OCI-LY3 (cell line): ENCODE results near the gene TMEM129.
"Not testable (repeated sequence)": the region's sequence is repeated elsewhere in the genome, so short reads cannot be mapped to it uniquely, and the experiment has no call there.

Experiments used
- H2AFZ ChIP-seq: fragments of 200-600, 300-600 bp; shearing (Covaris generic); 2 replicates; pipeline ENCODE4 v1.6.0; 2014; ENCODE audit warnings: antibody characterized with exemption, low read depth, low read length
- H3K27ac ChIP-seq: fragments of 200-600, 300-600 bp; sonication (generic); 2 replicates; pipeline ENCODE4 v1.5.1; 2014; ENCODE audit warnings: mild to moderate bottlenecking, low read length, moderate library complexity, mixed read lengths
- H3K27me3 ChIP-seq: fragments of 200-600, 300-600 bp; sonication (generic); 2 replicates; pipeline ENCODE4 v1.6.1; 2014; ENCODE audit warnings: low read depth, low read length, mixed read lengths
- H3K36me3 ChIP-seq: fragments of 200-600, 300-600 bp; sonication (generic); replicated peaks from 2 replicates; pipeline ENCODE3; 2014; ENCODE audit warnings: low read depth, low read length, mixed read lengths
- H3K4me1 ChIP-seq: fragments of 300-600, 200-600 bp; sonication (generic); 2 replicates; pipeline ENCODE4 v1.6.1; 2014; ENCODE audit warnings: low read length, mixed read lengths
- H3K4me2 ChIP-seq: fragments of 200-600, 300-600 bp; sonication (generic); 2 replicates; pipeline ENCODE4 v1.6.1; 2014; ENCODE audit warnings: low read length, mixed read lengths
- H3K4me3 ChIP-seq: fragments of 300-600, 200-600 bp; sonication (generic); 2 replicates; pipeline ENCODE4 v1.5.1; 2014; ENCODE audit warnings: antibody characterized with exemption, mild to moderate bottlenecking, low read length, moderate library complexity
- H3K79me2 ChIP-seq: fragments of 300-600, 200-600 bp; shearing (Covaris generic); 2 replicates; pipeline ENCODE4 v1.6.1; 2014; ENCODE audit warnings: mild to moderate bottlenecking, low read length, mixed read lengths
- H3K9ac ChIP-seq: fragments of 300-600, 200-600 bp; shearing (Covaris generic); 2 replicates; pipeline ENCODE4 v1.6.0; 2014; ENCODE audit warnings: mild to moderate bottlenecking, low read length, moderate library complexity
- H3K9me3 ChIP-seq: fragments of 200-600, 300-600 bp; shearing (Covaris generic); 2 replicates; pipeline ENCODE4 v1.6.1; 2014; ENCODE audit warnings: low read length, mixed read lengths; ENCODE audit not compliant: insufficient read depth
- H4K20me1 ChIP-seq: fragments of 200-600, 300-600 bp; sonication (generic); 2 replicates; pipeline ENCODE4 v1.6.1; 2016; ENCODE audit warnings: low read length, mixed read lengths; ENCODE audit not compliant: insufficient read depth
- CTCF ChIP-seq: fragments of 200-600, 300-600 bp; sonication (generic); IDR thresholded peaks from 2 replicates; pipeline ENCODE4 v1.5.1; 2014; ENCODE audit warnings: antibody characterized with exemption, low read length, low read depth
- EZH2phosphoT487 ChIP-seq: fragments of 200-600 bp; shearing (Covaris generic); IDR thresholded peaks from 2 replicates; pipeline ENCODE4 v1.6.1; 2018; ENCODE audit warnings: antibody characterized with exemption, mixed run types, low read depth

Gene TMEM129

GRCh38 chr4:1674682-1675081 lies 46.4 kb downstream of the TMEM129 start:
- Histone ChIP-seq H2AFZ (no peak overlapping the region), H4K20me1 (no peaks in the 10 kb centered on the region)
- TF ChIP-seq EZH2phosphoT487 (no peak), CTCF (no peak)

GRCh38 chr4:1673671-1674070 lies 47.5 kb downstream of the TMEM129 start:
- Histone ChIP-seq H3K27ac (no peak overlapping the region), H2AFZ (no peak overlapping the region), H3K36me3 (no peaks in the 10 kb centered on the region), H3K4me2 (no peak overlapping the region), H3K4me1 (no peaks in the 10 kb centered on the region), H3K9ac (no peak overlapping the region), H3K9me3 (no peaks in the 10 kb centered on the region), H4K20me1 (no peaks in the 10 kb centered on the region), H3K79me2 (no peaks in the 10 kb centered on the region), H3K4me3 (no peak overlapping the region), H3K27me3 (no peaks in the 10 kb centered on the region)
- no peak for TF ChIP-seq EZH2phosphoT487
- TF ChIP-seq CTCF, result no peak

More at GRCh38 chr4:1674682-1675081, 46.4 kb downstream of the TMEM129 start:
- H3K4me3 ChIP-seq, result no peak overlapping the region
- no peaks in the 10 kb centered on the region for H3K4me1 ChIP-seq
- no peak overlapping the region for H3K27ac ChIP-seq
- no peaks in the 10 kb centered on the region for H3K9me3 ChIP-seq
- H3K79me2 ChIP-seq, result no peaks in the 10 kb centered on the region
- H3K36me3 ChIP-seq, result no peaks in the 10 kb centered on the region
- H3K27me3 ChIP-seq, result no peaks in the 10 kb centered on the region
- H3K9ac ChIP-seq, result no peak overlapping the region
- H3K4me2 ChIP-seq, result no peak overlapping the region

GRCh38 chr4:1671011-1671410 lies 50.1 kb downstream of the TMEM129 start:
- H3K4me3 ChIP-seq, H3K4me1 ChIP-seq, H3K27ac ChIP-seq, H3K4me2 ChIP-seq, H2AFZ ChIP-seq, H3K79me2 ChIP-seq, H3K9ac ChIP-seq, H3K9me3 ChIP-seq, H3K36me3 ChIP-seq, H3K27me3 ChIP-seq, H4K20me1 ChIP-seq: not testable (repeated sequence)

GRCh38 chr4:1670279-1670678 lies 50.8 kb downstream of the TMEM129 start:
- no peak overlapping the region for H3K27ac ChIP-seq
- H3K4me1 ChIP-seq, result no peaks in the 10 kb centered on the region
- H3K9me3 ChIP-seq, result no peaks in the 10 kb centered on the region
- TF ChIP-seq EZH2phosphoT487 (no peak), CTCF (no peak)
- no peak overlapping the region for H3K4me3 ChIP-seq
- H3K27me3 ChIP-seq, result no peaks in the 10 kb centered on the region
- H4K20me1 ChIP-seq, result no peaks in the 10 kb centered on the region
- H3K79me2 ChIP-seq, result no peaks in the 10 kb centered on the region
- no peaks in the 10 kb centered on the region for H3K36me3 ChIP-seq
- H2AFZ ChIP-seq, result no peak overlapping the region
- no peak overlapping the region for H3K4me2 ChIP-seq
- H3K9ac ChIP-seq, result no peak overlapping the region

- Histone ChIP-seq H3K36me3 (no peaks in the 10 kb centered on the region), H3K27me3 (no peaks in the 10 kb centered on the region), H3K9ac (no peak overlapping the region), H2AFZ (no peak overlapping the region), H3K9me3 (no peaks in the 10 kb centered on the region), H3K79me2 (no peaks in the 10 kb centered on the region), H3K27ac (no peak overlapping the region), H3K4me3 (no peak overlapping the region), H4K20me1 (no peaks in the 10 kb centered on the region), H3K4me1 (no peaks in the 10 kb centered on the region), H3K4me2 (no peak overlapping the region)
- TF ChIP-seq CTCF, result no peak
- TF ChIP-seq EZH2phosphoT487, result no peak
These were observed 51.3 kb downstream of the TMEM129 start for GRCh38 chr4:1669850-1670249.
